Measurements from ENCODE around the gene SLC35A5.

- no peak for TF ChIP-seq CTCF (tag by site-specific recombination; IDR thresholded peaks at IDR 0.05)
- TF ChIP-seq ZBTB7A (tag by site-specific recombination; IDR thresholded peaks at IDR 0.05; ENCODE audit: low read depth) = no peak
- no peak for TF ChIP-seq ZNF776 (tag by site-specific recombination; IDR thresholded peaks at IDR 0.05; ENCODE audit: borderline replicate concordance)
- TF ChIP-seq ZBTB20 (tag by site-specific recombination; IDR thresholded peaks at IDR 0.05) = no peak
- no peak for TF ChIP-seq ZNF184 (tag by site-specific recombination; IDR thresholded peaks at IDR 0.05)
Measured at GRCh38 chr3:112530573-112530972, 31.3 kb upstream of the SLC35A5 start.

Measured in HEK293 (cell line).